AG10803 (cell line): ENCODE data around the gene MRPL52.
"Not testable (repeated sequence)": the region's sequence is repeated elsewhere in the genome, so short reads cannot be mapped to it uniquely, and the experiment has no call there.

Experiments used
- DNase-seq: peaks from one replicate; pipeline ENCODE4 v3.0.0; 2010; ENCODE audit warnings: low read depth
- H3K4me3 ChIP-seq: 2 replicates; pipeline ENCODE4 v1.5.1; 2011; ENCODE audit warnings: mild to moderate bottlenecking, low read length, control low read depth
- TF ChIP-seq, protein P1 (sequence below): conservative IDR thresholded peaks from 2 replicates; pipeline ENCODE4 v1.5.1; 2011; ENCODE audit warnings: mild to moderate bottlenecking, low read length, control low read depth, inconsistent platforms

Gene MRPL52

DNA sequence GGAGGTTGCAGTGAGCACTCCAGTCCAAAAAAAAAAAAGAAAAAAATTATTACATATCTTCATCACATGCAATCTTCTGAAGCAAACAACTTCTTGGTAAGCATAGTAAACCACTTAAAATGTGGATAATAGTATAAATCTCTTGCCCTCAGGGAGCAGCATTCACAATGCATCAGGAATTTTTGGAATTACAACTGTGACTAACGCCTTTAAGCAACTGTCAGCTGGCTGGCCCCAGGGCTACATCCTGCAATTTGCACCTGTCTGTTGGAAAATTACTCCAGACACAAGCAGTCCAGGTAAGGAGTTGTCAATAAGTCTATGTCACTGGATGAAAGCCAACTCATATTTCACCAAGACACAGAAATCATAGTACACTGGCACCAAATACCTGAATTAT, 9.0 kb upstream of the MRPL52 start:
- H3K4me3 ChIP-seq: no peak overlapping the region
- TF ChIP-seq, protein P1, sequence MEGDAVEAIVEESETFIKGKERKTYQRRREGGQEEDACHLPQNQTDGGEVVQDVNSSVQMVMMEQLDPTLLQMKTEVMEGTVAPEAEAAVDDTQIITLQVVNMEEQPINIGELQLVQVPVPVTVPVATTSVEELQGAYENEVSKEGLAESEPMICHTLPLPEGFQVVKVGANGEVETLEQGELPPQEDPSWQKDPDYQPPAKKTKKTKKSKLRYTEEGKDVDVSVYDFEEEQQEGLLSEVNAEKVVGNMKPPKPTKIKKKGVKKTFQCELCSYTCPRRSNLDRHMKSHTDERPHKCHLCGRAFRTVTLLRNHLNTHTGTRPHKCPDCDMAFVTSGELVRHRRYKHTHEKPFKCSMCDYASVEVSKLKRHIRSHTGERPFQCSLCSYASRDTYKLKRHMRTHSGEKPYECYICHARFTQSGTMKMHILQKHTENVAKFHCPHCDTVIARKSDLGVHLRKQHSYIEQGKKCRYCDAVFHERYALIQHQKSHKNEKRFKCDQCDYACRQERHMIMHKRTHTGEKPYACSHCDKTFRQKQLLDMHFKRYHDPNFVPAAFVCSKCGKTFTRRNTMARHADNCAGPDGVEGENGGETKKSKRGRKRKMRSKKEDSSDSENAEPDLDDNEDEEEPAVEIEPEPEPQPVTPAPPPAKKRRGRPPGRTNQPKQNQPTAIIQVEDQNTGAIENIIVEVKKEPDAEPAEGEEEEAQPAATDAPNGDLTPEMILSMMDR: no peak
- peak; percentile 41 for DNase-seq

DNA sequence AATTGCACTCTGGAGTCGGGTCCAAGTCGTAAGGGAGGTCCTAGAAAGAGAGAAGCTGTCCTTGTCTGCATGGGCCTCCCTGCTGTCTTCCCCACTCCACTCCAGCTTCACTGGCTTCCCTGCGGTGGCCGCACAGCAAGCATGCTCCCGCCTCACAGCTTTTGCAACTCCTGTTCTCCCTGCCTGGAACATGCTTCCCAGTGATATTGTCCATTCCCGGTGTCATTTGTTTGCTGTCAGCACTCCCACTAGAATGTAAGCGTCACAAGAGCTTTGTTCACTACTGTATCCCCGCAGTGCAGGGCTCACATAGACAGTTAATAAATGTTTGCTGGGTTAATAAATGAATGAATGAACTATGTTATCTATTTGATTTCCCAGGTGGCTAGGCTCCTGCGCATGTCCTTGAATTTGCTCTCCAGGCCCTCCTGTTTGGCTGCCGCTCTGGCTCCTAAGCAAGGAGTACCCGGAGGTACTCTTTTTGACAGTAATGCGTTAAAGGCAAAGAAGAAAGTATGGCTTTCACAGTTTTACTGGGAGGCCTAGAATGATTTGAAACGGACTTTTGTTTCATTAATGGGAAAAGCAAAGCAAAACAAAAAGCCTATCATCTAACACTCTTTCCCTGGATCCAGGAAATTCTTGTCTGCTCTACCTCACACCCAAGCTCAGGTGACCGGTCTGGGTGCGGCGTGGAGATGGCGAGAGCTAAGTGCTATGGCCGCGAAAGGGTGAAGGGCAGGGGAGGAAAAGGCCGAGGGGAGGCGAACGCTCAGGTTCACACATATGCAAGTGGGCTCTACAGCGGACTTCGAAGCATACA, 8.3 kb upstream of the MRPL52 start:
- TF ChIP-seq, protein P1: no peak
- DNase-seq: no peak
- no peak overlapping the region for H3K4me3 ChIP-seq

DNA sequence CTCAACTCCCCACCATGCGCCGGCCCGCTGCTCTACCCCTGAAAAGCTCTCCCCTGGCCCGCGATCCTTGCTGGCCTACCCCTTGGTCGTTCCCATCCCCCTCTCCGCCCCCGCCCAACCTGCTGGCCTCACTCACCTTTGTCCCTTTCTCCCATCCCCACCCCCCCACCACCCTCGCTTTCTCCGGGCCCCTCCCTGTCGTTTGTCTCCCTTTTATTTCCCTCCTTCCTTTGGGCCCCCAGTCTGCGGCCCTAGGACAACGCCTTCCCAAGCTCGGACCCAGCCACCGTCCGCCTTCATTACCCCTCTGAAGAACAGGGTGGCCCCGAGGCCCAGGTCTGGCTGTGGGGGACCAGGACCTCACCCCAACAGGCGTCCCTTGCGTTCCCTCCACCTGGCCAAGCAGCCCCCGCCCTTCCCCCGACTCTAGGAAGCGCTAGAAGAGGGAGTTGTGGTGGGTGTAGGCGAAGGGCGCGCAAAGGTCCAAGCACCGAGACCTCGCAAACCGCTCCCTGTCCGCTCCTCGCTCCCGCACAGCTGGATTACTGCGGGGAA, 7.6 kb upstream of the MRPL52 start:
- TF ChIP-seq, protein P1: no peak
- H3K4me3 ChIP-seq: peak overlapping the region; percentile 48
- DNase-seq: no peak

DNA sequence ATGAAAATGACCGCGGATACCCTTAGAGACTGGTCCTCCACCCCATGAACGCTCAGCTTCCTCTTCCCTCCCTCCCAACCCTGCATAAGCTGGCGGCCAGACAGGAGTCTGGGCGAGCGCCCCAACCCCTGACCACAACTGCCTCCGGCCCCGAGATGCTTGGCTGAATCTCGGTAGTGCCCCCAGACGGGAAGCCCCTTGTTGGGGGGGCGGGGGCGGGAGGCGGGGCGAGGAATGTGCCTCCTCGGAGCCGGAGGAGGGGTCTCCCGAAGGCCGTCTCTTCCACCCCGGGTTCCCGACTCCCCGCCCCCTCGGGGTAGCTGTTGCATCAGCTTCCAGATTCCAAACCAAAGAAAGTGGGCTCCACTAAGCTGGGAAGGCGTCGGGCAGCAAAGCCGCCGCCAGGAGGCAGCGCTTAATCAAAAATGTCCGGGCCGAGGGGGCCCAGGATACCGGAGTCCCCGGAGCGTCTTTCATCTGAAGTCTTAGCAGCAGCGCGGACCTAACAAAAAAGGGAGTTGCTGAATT, 7.1 kb upstream of the MRPL52 start:
- TF ChIP-seq, protein P1: peak; percentile 73
- DNase-seq: peak; percentile 89
- H3K4me3 ChIP-seq: peak overlapping the region; percentile 48

DNA sequence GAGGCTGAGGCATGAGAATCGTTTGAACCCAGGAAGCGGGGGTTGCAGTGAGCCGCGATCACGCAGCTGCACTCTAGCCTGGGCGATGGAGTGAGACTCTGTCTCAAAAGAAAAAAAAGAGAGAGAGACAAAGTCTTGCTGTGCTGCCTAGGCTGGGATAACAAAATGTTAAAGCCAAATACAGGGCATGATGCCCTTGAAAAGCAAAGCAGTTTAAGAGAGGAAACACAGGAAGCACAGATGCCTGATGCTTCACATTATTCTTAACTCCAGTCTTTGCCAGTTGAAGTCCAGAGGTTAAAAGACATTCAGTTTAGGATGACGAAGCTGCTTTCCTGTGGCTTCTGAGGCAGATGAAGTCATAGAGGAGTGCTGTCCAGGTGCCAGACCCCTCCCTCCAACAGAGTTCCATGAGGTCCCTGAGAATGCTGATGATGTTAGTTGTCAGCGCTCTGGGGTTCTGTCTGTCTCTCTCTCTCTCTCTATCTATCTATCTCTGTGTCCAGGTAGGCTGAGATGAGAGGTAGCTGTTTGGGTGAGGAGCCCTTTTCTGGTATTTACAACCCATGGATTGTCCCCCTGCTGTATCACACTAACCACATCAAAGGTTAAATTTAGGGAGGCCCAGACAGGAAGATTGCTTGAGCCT, 4.9 kb upstream of the MRPL52 start:
- TF ChIP-seq, protein P1: no peak
- DNase-seq: peak; percentile 94
- no peak overlapping the region for H3K4me3 ChIP-seq

DNA sequence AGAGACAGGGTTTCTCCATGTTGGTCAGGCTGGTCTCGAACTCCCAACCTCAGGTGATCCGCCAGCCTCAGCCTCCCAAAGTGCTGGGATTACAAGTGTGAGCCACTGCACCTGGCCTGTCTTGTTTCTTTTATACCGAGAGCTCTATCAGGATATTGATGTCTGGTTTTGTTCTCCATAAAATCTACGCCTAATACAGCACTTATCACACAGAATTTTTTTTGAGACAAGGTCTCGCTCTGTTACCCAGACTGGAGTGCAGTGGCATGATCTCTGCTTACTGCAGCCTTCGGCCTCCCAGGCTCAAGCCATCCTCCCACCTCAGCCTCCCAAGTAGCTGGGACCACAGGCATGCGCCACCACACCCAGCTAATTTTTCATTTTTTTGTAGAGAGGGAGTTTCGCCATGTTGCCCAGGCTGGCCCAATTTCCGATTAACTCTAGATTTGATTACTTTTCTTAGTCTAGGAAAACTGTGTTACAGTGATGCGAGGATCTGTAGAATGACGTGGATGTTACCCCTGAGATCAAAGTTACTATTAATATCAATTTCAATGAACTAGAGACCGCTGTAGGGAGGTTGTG, 519 bp upstream of the MRPL52 start:
- peak overlapping the region; percentile 93 for H3K4me3 ChIP-seq
- not testable (repeated sequence) for DNase-seq

DNA sequence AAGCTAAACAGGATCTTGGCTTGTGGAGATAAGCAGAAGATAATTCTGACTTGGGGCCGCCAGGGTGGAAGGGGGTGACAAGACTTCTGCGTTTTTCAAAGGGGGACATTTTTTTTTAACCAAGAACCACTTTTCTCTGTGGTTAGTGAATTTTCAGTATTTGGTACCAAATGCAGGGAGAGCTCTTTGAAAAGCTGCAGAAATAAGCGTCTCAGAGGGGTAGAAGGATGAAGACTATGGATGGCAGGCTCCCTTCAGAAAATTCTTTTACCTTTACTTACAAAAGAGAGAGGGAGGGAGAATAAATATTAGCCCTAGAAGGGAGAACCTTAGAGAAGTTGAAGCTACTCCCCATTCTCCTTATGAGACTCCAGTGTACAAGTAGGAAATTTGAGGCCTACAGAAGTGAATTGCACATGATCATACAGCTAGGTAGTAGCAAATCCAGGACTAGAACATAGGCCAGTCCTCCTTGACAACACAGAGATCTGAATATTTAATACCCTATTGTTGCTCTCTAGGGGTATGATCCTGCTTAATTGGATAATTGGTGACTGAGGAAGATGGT, 840 bp downstream of the MRPL52 start:
- DNase-seq: no peak
- TF ChIP-seq, protein P1: no peak

More for the DNA sequence above, 840 bp downstream of the MRPL52 start:
- H3K4me3 ChIP-seq: peak overlapping the region; percentile 93
